ENCODE measurements around the gene HDAC10. TPM values are rescaled to one million over a fixed set of nuclear protein-coding genes. Genes with fewer than 3 reads are reported as not detected.

HDAC10 gene
- total RNA-seq, 1 donor from 2014 or later, result 5.4 TPM

- Histone ChIP-seq H2AFZ (replicated peaks) (no peak overlapping the region), H3K9ac (no peak overlapping the region), H3K4me1 (peaks cover 4% of the 10 kb centered on the region), H3K4me3 (no peak overlapping the region), H3F3A (ENCODE audit: low read depth) (peaks cover 18% of the 10 kb centered on the region), H3K4me2 (no peak overlapping the region), H4K20me1 (ENCODE audit: low read depth) (peaks cover 51% of the 10 kb centered on the region), H3K27me3 (peaks cover 3% of the 10 kb centered on the region), H3K9me3 (ENCODE audit: low read depth) (no peaks in the 10 kb centered on the region), H3K27ac (no peak overlapping the region), H3K36me3 (no peaks in the 10 kb centered on the region), H3K79me2 (ENCODE audit: low read depth) (no peaks in the 10 kb centered on the region)
- peaks cover 6% of the 10 kb centered on the region for H3K27me3 Mint-ChIP-seq (ENCODE audit: insufficient read depth, low read depth)
- no peak overlapping the region for H3K4me3 Mint-ChIP-seq
- no peaks in the 10 kb centered on the region for H3K9me3 Mint-ChIP-seq
- H3K4me1 Mint-ChIP-seq, result peaks cover 4% of the 10 kb centered on the region
- TF ChIP-seq EZH2 (IDR thresholded peaks at IDR 0.05), result no peak
- no peak for TF ChIP-seq EZH2phosphoT487 (IDR thresholded peaks at IDR 0.05)
- no peak for TF ChIP-seq CTCF (IDR thresholded peaks at IDR 0.05)
- DNase-seq (ENCODE audit: low spot score), result no peak
- no peak overlapping the region for H3K27ac Mint-ChIP-seq
- no peaks in the 10 kb centered on the region for H3K36me3 Mint-ChIP-seq
These were observed 4.0 kb upstream of the HDAC10 start for GRCh38 chr22:50255099-50255498.

GRCh38 chr22:50253941-50254340, 2.9 kb upstream of the HDAC10 start:
- Histone ChIP-seq H4K20me1 (ENCODE audit: low read depth) (peaks cover 47% of the 10 kb centered on the region), H3K79me2 (ENCODE audit: low read depth) (no peaks in the 10 kb centered on the region), H3K27me3 (no peaks in the 10 kb centered on the region), H3K27ac (no peak overlapping the region), H3K4me1 (peaks cover 6% of the 10 kb centered on the region), H3K36me3 (no peaks in the 10 kb centered on the region), H3F3A (ENCODE audit: low read depth) (peaks cover 19% of the 10 kb centered on the region), H3K4me2 (no peak overlapping the region), H3K9me3 (ENCODE audit: low read depth) (no peaks in the 10 kb centered on the region), H3K4me3 (no peak overlapping the region), H3K9ac (no peak overlapping the region), H2AFZ (replicated peaks) (no peak overlapping the region)
- Mint-ChIP-seq H3K9me3 (no peaks in the 10 kb centered on the region), H3K27me3 (ENCODE audit: insufficient read depth, low read depth) (peaks cover 6% of the 10 kb centered on the region), H3K36me3 (no peaks in the 10 kb centered on the region), H3K4me1 (peaks cover 4% of the 10 kb centered on the region), H3K4me3 (no peak overlapping the region), H3K27ac (no peak overlapping the region)
- no peak for DNase-seq (ENCODE audit: low spot score)
- TF ChIP-seq CTCF (IDR thresholded peaks at IDR 0.05), result no peak
- TF ChIP-seq EZH2phosphoT487 (IDR thresholded peaks at IDR 0.05), result no peak

GRCh38 chr22:50253046-50253915, 2.2 kb upstream of the HDAC10 start:
- H3K4me1 ChIP-seq, result peaks cover 6% of the 10 kb centered on the region
- no peaks in the 10 kb centered on the region for H3K27me3 ChIP-seq
- H3K9ac ChIP-seq, result no peak overlapping the region
- Mint-ChIP-seq H3K36me3 (no peaks in the 10 kb centered on the region), H3K9me3 (no peaks in the 10 kb centered on the region), H3K27me3 (ENCODE audit: insufficient read depth, low read depth) (peaks cover 6% of the 10 kb centered on the region), H3K4me3 (no peak overlapping the region), H3K27ac (no peak overlapping the region), H3K4me1 (peaks cover 4% of the 10 kb centered on the region)
- H3K4me3 ChIP-seq, result no peak overlapping the region
- no peaks in the 10 kb centered on the region for H3K79me2 ChIP-seq (ENCODE audit: low read depth)
- H3K27ac ChIP-seq, result no peak overlapping the region
- H3K36me3 ChIP-seq, result no peaks in the 10 kb centered on the region
- H4K20me1 ChIP-seq (ENCODE audit: low read depth), result peaks cover 41% of the 10 kb centered on the region
- H3K4me2 ChIP-seq, result no peak overlapping the region
- no peak for TF ChIP-seq EZH2phosphoT487 (IDR thresholded peaks at IDR 0.05)
- TF ChIP-seq EZH2 (IDR thresholded peaks at IDR 0.05), result no peak
- TF ChIP-seq CTCF (IDR thresholded peaks at IDR 0.05), result no peak
- no peak for DNase-seq (ENCODE audit: low spot score)
- H3F3A ChIP-seq (ENCODE audit: low read depth), result peaks cover 19% of the 10 kb centered on the region
- H2AFZ ChIP-seq (replicated peaks), result no peak overlapping the region
- no peaks in the 10 kb centered on the region for H3K9me3 ChIP-seq (ENCODE audit: low read depth)

Data from neural progenitor cell (in vitro differentiated cells).